ENCODE measurements around the gene SENP6. TPM values are rescaled to one million over a fixed set of nuclear protein-coding genes. Genes with fewer than 3 reads are reported as not detected.
A peak's percentile ranks its signal among the peaks of the same experiment; 100 is the strongest.

Gene SENP6
- total and polyA plus RNA-seq, 2 experiments from 2014 or later, result 43.1 to 50.8 TPM

DNA sequence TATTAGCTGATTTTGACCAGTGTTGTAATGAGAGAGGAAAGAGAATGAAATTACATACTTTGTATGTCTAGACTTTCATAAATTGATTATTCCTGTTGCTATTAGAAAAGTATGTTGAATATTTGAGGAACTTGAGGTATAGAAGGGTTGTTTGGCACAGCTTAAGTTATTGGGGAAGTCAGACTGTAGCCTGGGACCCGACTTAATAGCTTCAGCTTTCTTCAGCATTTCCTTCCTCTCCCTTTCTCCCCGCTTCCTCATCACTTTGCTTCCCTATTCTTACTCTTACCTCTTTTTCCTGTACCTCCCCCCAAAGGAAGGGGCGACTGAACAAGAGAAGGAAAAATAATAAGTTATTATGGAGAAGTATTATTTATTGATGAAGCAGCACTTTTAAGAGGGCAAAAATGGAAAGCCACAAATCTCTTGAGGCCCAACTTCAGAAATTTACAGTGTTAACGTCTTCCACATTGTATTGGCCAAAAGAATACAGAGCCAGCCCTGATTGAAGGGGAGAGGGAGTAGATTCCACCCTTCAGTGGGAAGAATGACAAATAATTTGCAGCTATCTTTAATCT is 7.4 kb downstream of the SENP6 start:
- Histone ChIP-seq H3F3A (ENCODE audit: insufficient read depth) (peaks cover 39% of the 10 kb centered on the region), H3K27me3 (replicated peaks; ENCODE audit: insufficient read depth) (no peaks in the 10 kb centered on the region), H3K27ac (peak overlapping the region; percentile 35; the same call in 1 of the 2 replicates), H3K4me2 (ENCODE audit: unreplicated experiment) (no peak overlapping the region), H2AFZ (no peak overlapping the region), H3K36me3 (ENCODE audit: low read depth) (no peaks in the 10 kb centered on the region), H3K9me2 (ENCODE audit: insufficient read depth) (no peaks in the 10 kb centered on the region), H3K9ac (no peak overlapping the region), H3K9me3 (ENCODE audit: low read depth) (no peaks in the 10 kb centered on the region), H3K4me3 (no peak overlapping the region), H3K4me1 (ENCODE audit: insufficient read depth) (peaks cover 55% of the 10 kb centered on the region), H4K20me1 (ENCODE audit: insufficient read depth) (peaks cover 52% of the 10 kb centered on the region), H3K79me2 (ENCODE audit: insufficient read depth) (peaks cover 100% of the 10 kb centered on the region)
- in situ Hi-C loops (cut with MboI), result no loop called here
- 47 to 53% methylated on average over 4 of the region's 4 CpGs for WGBS, 2 experiments (ENCODE audit: low coverage in 1 of 2, low lambda C conversion rate in 2 of 2, missing lambda C conversion rate in 2 of 2)
- TF ChIP-seq EZH2phosphoT487 (IDR thresholded peaks at IDR 0.05; ENCODE audit: insufficient read depth, low read depth) (no peak), EZH2 (IDR thresholded peaks at IDR 0.05; ENCODE audit: insufficient read depth, poor library complexity, severe bottlenecking) (no peak)
- no peak for DNase-seq

GRCh38 chr6:75609639-75610590 is 8.2 kb downstream of the SENP6 start:
- Histone ChIP-seq H3K4me2 (ENCODE audit: unreplicated experiment) (peak overlapping the region; percentile 40), H3K9me2 (ENCODE audit: insufficient read depth) (no peaks in the 10 kb centered on the region), H3K4me1 (ENCODE audit: insufficient read depth) (peaks cover 51% of the 10 kb centered on the region), H3K9ac (no peak overlapping the region), H3K79me2 (ENCODE audit: insufficient read depth) (peaks cover 100% of the 10 kb centered on the region), H3K4me3 (no peak overlapping the region), H3K36me3 (ENCODE audit: low read depth) (no peaks in the 10 kb centered on the region), H3K27ac (peak overlapping the region; percentile 35), H3F3A (ENCODE audit: insufficient read depth) (peaks cover 38% of the 10 kb centered on the region), H3K9me3 (ENCODE audit: low read depth) (no peaks in the 10 kb centered on the region), H2AFZ (no peak overlapping the region), H3K27me3 (replicated peaks; ENCODE audit: insufficient read depth) (no peaks in the 10 kb centered on the region), H4K20me1 (ENCODE audit: insufficient read depth) (peaks cover 56% of the 10 kb centered on the region)
- peak; percentile 34 for DNase-seq
- in situ Hi-C loops (cut with MboI), result no loop called here
- TF ChIP-seq EZH2phosphoT487 (IDR thresholded peaks at IDR 0.05; ENCODE audit: insufficient read depth, low read depth) (no peak), EZH2 (IDR thresholded peaks at IDR 0.05; ENCODE audit: insufficient read depth, poor library complexity, severe bottlenecking) (no peak)
- 91 to 92% methylated on average over 6 of the region's 6 CpGs for WGBS, 2 experiments (ENCODE audit: low coverage in 1 of 2, low lambda C conversion rate in 2 of 2, missing lambda C conversion rate in 2 of 2)

DNA sequence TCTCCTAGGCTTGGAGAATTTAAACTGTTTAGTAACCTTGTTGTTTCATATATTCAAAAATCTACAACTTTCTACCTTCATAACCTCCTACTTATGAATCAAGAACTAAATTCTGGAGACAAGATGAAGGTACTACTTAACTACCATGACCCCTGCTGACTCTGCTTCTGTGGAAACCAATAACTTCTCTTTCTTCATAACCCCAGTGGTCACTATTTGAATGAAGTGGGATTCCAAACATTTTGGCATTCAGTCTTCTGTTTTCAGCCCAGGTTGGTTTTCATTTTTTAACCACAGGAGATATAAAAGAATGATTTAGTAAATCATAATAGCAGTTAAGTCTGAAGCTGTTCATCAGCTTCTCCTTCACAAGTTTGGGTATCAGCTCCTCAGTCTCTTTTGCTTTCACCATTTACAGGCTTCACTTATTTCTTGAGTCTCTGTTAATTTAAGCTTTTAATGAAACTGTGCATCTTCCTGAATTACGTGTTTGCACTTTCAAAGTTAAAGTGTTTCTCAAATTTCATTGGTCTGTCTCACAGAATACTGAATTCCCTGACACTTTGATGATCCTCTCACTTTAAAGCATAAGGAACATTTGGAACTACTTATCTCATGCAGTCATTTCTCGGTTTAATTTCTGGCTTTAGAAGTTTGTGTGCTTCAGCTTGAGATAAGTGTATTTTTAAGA is 9.5 kb downstream of the SENP6 start:
- Histone ChIP-seq H2AFZ (no peak overlapping the region), H3K36me3 (ENCODE audit: low read depth) (no peaks in the 10 kb centered on the region), H3K27ac (peak overlapping the region; percentile 35), H3F3A (ENCODE audit: insufficient read depth) (peaks cover 38% of the 10 kb centered on the region), H3K9ac (peak overlapping the region; percentile 15; the same call in 1 of the 2 replicates), H3K4me3 (0 out of 2 replicates have a peak overlapping the region, but pooled peaks have one; percentile 6), H4K20me1 (ENCODE audit: insufficient read depth) (peaks cover 52% of the 10 kb centered on the region), H3K9me3 (ENCODE audit: low read depth) (no peaks in the 10 kb centered on the region), H3K27me3 (replicated peaks; ENCODE audit: insufficient read depth) (no peaks in the 10 kb centered on the region), H3K9me2 (ENCODE audit: insufficient read depth) (no peaks in the 10 kb centered on the region), H3K4me2 (ENCODE audit: unreplicated experiment) (peak overlapping the region; percentile 40), H3K4me1 (ENCODE audit: insufficient read depth) (peaks cover 51% of the 10 kb centered on the region), H3K79me2 (ENCODE audit: insufficient read depth) (peaks cover 100% of the 10 kb centered on the region)
- TF ChIP-seq EZH2 (IDR thresholded peaks at IDR 0.05; ENCODE audit: insufficient read depth, poor library complexity, severe bottlenecking) (no peak), EZH2phosphoT487 (IDR thresholded peaks at IDR 0.05; ENCODE audit: insufficient read depth, low read depth) (no peak)
- WGBS, 2 experiments (ENCODE audit: low coverage in 1 of 2, low lambda C conversion rate in 2 of 2, missing lambda C conversion rate in 2 of 2), result 4 to 6% methylated on average over 2 of the region's 2 CpGs
- DNase-seq, result peak; percentile 39
- in situ Hi-C loops (cut with MboI), result no loop called here

DNA sequence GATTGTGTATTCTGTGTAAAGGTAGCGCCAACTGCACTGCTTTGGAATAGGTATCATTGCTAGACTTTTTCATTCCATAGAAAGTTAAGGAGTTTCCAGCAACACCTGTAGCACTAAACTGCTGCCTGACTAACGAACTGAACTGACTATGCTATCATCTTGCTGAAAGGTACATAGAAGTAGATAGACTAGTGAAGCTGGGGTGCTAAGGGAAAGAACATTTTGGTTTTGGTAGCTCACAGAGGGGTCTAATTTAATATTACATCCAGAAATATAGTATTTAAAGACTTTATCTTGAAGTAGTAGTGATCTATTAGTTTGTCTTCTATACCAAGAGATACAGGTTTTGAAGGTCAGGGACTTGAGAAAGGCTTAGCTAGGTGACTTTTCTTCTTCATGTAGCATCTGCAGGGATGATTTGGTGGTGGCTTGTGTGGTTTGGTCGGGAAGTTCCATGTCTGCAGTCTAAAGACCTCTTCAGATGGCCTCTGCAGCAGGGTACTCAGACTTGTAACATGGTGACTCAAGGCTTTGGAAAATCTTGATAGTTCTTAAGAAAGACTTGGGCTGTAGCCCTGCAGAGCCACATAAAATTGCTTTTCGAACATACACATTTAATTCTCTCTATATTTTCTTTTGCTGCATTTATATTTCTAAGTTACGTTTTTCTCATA is 10.2 kb downstream of the SENP6 start:
- TF ChIP-seq EZH2 (IDR thresholded peaks at IDR 0.05; ENCODE audit: insufficient read depth, poor library complexity, severe bottlenecking) (no peak), EZH2phosphoT487 (IDR thresholded peaks at IDR 0.05; ENCODE audit: insufficient read depth, low read depth) (no peak)
- peak; percentile 75 for DNase-seq
- peak overlapping the region; percentile 40 for H3K4me2 ChIP-seq (ENCODE audit: unreplicated experiment)
- H3K9me2 ChIP-seq (ENCODE audit: insufficient read depth), result no peaks in the 10 kb centered on the region
- WGBS, 2 experiments (ENCODE audit: low coverage in 1 of 2, low lambda C conversion rate in 2 of 2, missing lambda C conversion rate in 2 of 2), result 58 to 63% methylated on average over 5 of the region's 5 CpGs
- H3K9me3 ChIP-seq (ENCODE audit: low read depth), result no peaks in the 10 kb centered on the region
- peaks cover 100% of the 10 kb centered on the region for H3K79me2 ChIP-seq (ENCODE audit: insufficient read depth)
- H3K4me3 ChIP-seq, result no peak overlapping the region
- peaks cover 38% of the 10 kb centered on the region for H3F3A ChIP-seq (ENCODE audit: insufficient read depth)
- no peaks in the 10 kb centered on the region for H3K36me3 ChIP-seq (ENCODE audit: low read depth)
- H4K20me1 ChIP-seq (ENCODE audit: insufficient read depth), result peaks cover 52% of the 10 kb centered on the region
- peaks cover 51% of the 10 kb centered on the region for H3K4me1 ChIP-seq (ENCODE audit: insufficient read depth)
- peak overlapping the region; percentile 35 for H3K27ac ChIP-seq
- no peak overlapping the region for H3K9ac ChIP-seq
- H3K27me3 ChIP-seq (replicated peaks; ENCODE audit: insufficient read depth), result no peaks in the 10 kb centered on the region
- in situ Hi-C loops (cut with MboI), result no loop called here
- no peak overlapping the region for H2AFZ ChIP-seq
